Measurements from ENCODE around the gene DAD1.
A peak's percentile ranks its signal among the peaks of the same experiment; 100 is the strongest.

DNA sequence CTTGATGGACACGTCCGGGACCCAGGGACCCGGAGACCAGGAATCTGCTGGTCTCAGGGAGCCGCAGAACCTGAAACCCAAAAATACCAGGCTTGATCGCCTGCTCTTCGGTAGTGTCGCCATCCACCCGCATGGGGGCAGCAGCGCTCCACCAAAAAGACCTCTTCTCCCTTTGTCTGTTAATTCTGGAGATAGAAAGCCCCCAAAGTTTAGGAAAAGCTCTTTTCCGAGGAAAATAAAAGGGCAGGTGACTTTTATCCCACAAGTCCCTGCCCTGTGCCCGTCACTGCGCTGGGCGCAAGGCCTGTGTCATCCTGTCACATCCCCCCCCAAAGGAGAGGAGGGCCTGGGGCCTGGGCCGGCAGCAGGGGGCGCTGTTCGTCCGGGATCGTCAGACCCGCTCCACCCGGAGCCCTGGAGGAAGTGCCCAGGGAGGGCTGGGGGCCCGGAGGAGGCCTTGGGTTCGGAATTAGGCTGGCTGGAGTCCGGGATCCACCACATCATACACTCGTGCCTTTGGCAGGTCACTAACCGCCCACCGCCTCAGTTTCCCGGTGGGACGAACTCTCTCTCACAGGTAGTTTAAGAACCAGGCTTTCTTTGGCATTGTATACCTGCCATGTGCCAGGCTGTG lies 31.9 kb downstream of the DAD1 start:
- TF ChIP-seq CTCF (IDR thresholded peaks at IDR 0.05) = peak; percentile 100
- peak in 1 of 2 donors; percentile 46 for TF ChIP-seq POLR2AphosphoS5 (IDR thresholded peaks at IDR 0.05; ENCODE audit: insufficient read depth in 1 of 2, low read depth in 1 of 2)
